SK-N-SH (cell line): ENCODE measurements around the gene RETREG2. TPM values are rescaled to one million over a fixed set of nuclear protein-coding genes. Genes with fewer than 3 reads are reported as not detected.

Source experiments
- CTCF ChIA-PET: fragments of 300-600, 350-600 bp; formaldehyde crosslinking; extraction: SDS; loops from one replicate; lab custom pipeline; 2021; lab: Yijun Ruan, JAX
- POLR2A ChIA-PET: fragments of 350-600 bp; sonication (Branson Sonifier 250); formaldehyde crosslinking; extraction: SDS; loops from one replicate; lab custom pipeline; 2020; ENCODE audit warnings: antibody characterized with exemption, inconsistent platforms; lab: Yijun Ruan, JAX
- DNase-seq: peaks from one replicate; pipeline ENCODE4 v3.0.0; 2012
- H2AFZ ChIP-seq: fragments of 200-600 bp; sonication (generic); 2 replicates; pipeline ENCODE4 v1.8.1; 2016; ENCODE audit warnings: antibody characterized with exemption, mild to moderate bottlenecking, low read depth
- H3F3A ChIP-seq: fragments of 200-600 bp; sonication (generic); replicated peaks from 2 replicates; pipeline ENCODE3; 2016; ENCODE audit warnings: antibody characterized with exemption, mild to moderate bottlenecking; ENCODE audit not compliant: insufficient read depth
- H3K27ac ChIP-seq, 2 experiments: fragments of 200-500 bp in 1 of 2; fragments of 200-600 bp in 1 of 2; sonication (Bioruptor generic) in 1 of 2; sonication (generic), shearing (Covaris generic) in 1 of 2; 2 replicates each; pipeline versions ENCODE4 v1.5.1 to v1.6.1; 2014 to 2016; ENCODE audit warnings: low read depth in 2 of 2, inconsistent platforms in 1 of 2, low read length in 1 of 2, mild to moderate bottlenecking in 1 of 2, mixed read lengths in 1 of 2
- H3K27me3 ChIP-seq: fragments of 200-600 bp; sonication (generic), shearing (Covaris generic); 2 replicates; pipeline ENCODE4 v1.6.1; 2016; ENCODE audit warnings: mixed run types; ENCODE audit not compliant: insufficient read depth
- H3K36me3 ChIP-seq, 2 experiments: fragments of 200-500 bp in 1 of 2; fragments of 200-600 bp in 1 of 2; sonication (Bioruptor generic) in 1 of 2; sonication (generic) in 1 of 2; replicated peaks in 1 of 2; 2 replicates each; pipeline versions ENCODE3 to v1.5.1; 2014 to 2016; ENCODE audit warnings: low read length in 1 of 2, mild to moderate bottlenecking in 1 of 2; ENCODE audit not compliant: insufficient read depth in 2 of 2, control insufficient read depth in 1 of 2
- H3K4me1 ChIP-seq, 2 experiments: fragments of 200-500 bp in 1 of 2; fragments of 200-600 bp in 1 of 2; sonication (Bioruptor generic) in 1 of 2; sonication (generic), shearing (Covaris generic) in 1 of 2; 2 replicates each; pipeline versions ENCODE4 v1.5.1 to v1.6.1; 2014 to 2016; ENCODE audit warnings: low read depth in 1 of 2, low read length in 1 of 2, mixed run types in 1 of 2; ENCODE audit not compliant: insufficient read depth in 2 of 2, control insufficient read depth in 1 of 2
- H3K4me2 ChIP-seq: fragments of 200-600 bp; sonication (generic), shearing (Covaris generic); 2 replicates; pipeline ENCODE4 v1.6.1; 2017; ENCODE audit warnings: mixed run types
- H3K4me3 ChIP-seq, 2 experiments: fragments of 200-500 bp in 1 of 2; fragments of 200-600 bp in 1 of 2; sonication (Bioruptor generic) in 1 of 2; sonication (generic), shearing (Covaris generic) in 1 of 2; 2 replicates each; pipeline versions ENCODE4 v1.5.1 to v1.8.1; 2014 to 2016; ENCODE audit warnings: low read depth in 2 of 2, inconsistent platforms in 1 of 2, low read length in 1 of 2, mild to moderate bottlenecking in 1 of 2, mixed read lengths in 1 of 2, moderate library complexity in 1 of 2
- H3K79me2 ChIP-seq: fragments of 200-600 bp; sonication (generic); 2 replicates; pipeline ENCODE4 v1.8.1; 2017; ENCODE audit warnings: mild to moderate bottlenecking; ENCODE audit not compliant: insufficient read depth
- H3K9ac ChIP-seq: fragments of 200-600 bp; sonication (generic); 2 replicates; pipeline ENCODE4 v1.6.1; 2017; ENCODE audit warnings: mixed run types
- H3K9me2 ChIP-seq: fragments of 200-600 bp; sonication (generic); 2 replicates; pipeline ENCODE4 v1.6.1; 2017; ENCODE audit warnings: mixed run types
- H3K9me3 ChIP-seq: fragments of 200-600 bp; sonication (generic); 2 replicates; pipeline ENCODE4 v1.6.1; 2017; ENCODE audit warnings: mixed run types, mild to moderate bottlenecking, moderate library complexity
- H4K20me1 ChIP-seq: fragments of 200-600 bp; sonication (generic); 2 replicates; pipeline ENCODE4 v1.6.1; 2017; ENCODE audit warnings: mild to moderate bottlenecking, mixed run types; ENCODE audit not compliant: insufficient read depth
- CHD2 ChIP-seq: fragments of 150-350 bp; IDR thresholded peaks from 2 replicates; pipeline ENCODE4 v1.6.1; 2018; ENCODE audit warnings: low read length; ENCODE audit not compliant: partially characterized antibody
- EP300 ChIP-seq, 2 experiments: IDR thresholded peaks; 2 replicates each; pipeline versions ENCODE4 v1.4.0 to v1.6.1; 2012; ENCODE audit warnings: borderline replicate concordance in 1 of 2, low read depth in 1 of 2, low read length in 1 of 2
- FOXM1 ChIP-seq: IDR thresholded peaks from 2 replicates; pipeline ENCODE4 v1.4.0; 2012; ENCODE audit warnings: low read depth, mild to moderate bottlenecking
- GABPA ChIP-seq: IDR thresholded peaks from 2 replicates; pipeline ENCODE4 v1.4.0; 2012; ENCODE audit warnings: low read depth, mild to moderate bottlenecking
- GATA2 ChIP-seq: sonication (generic); formaldehyde crosslinking; IDR thresholded peaks from 2 replicates; pipeline ENCODE4 v1.5.0; 2020; ENCODE audit warnings: mild to moderate bottlenecking, missing genetic modification reagents
- JUND ChIP-seq: IDR thresholded peaks from 2 replicates; pipeline ENCODE4 v1.4.0; 2012
- MEF2A ChIP-seq: IDR thresholded peaks from 2 replicates; pipeline ENCODE4 v1.4.0; 2012; ENCODE audit warnings: low read depth, borderline replicate concordance
- RCOR1 ChIP-seq: fragments of 150-350 bp; IDR thresholded peaks from 2 replicates; pipeline ENCODE4 v1.6.1; 2017; ENCODE audit warnings: antibody characterized with exemption, low read length
- RFX5 ChIP-seq: IDR thresholded peaks from 2 replicates; pipeline ENCODE4 v1.6.1; 2012; ENCODE audit warnings: mild to moderate bottlenecking, improper control_type of control experiment, low read length
- TAF1 ChIP-seq: IDR thresholded peaks from 2 replicates; pipeline ENCODE4 v1.6.1; 2012; ENCODE audit warnings: low read depth, mild to moderate bottlenecking, low read length, moderate library complexity, borderline replicate concordance
- TCF12 ChIP-seq: IDR thresholded peaks from 2 replicates; pipeline ENCODE4 v1.4.0; 2012
- TEAD4 ChIP-seq: IDR thresholded peaks from 2 replicates; pipeline ENCODE4 v1.4.0; 2012; ENCODE audit warnings: mild to moderate bottlenecking, borderline replicate concordance; ENCODE audit not compliant: insufficient read depth
- YY1 ChIP-seq: IDR thresholded peaks from 2 replicates; pipeline ENCODE4 v1.4.0; 2012; ENCODE audit warnings: low read depth, mild to moderate bottlenecking
- WGBS: methylation state at CpG from one replicate; pipeline ENCODE4 v1.1.6; 2017; ENCODE audit warnings: low lambda C conversion rate; 5-methylcytosine and 5-hydroxymethylcytosine counted together
- polyA plus RNA-seq, 3 experiments: library from polyadenylated mRNA; depleted of rRNA; stranded (reverse); fragments of >200 nt; gene quantifications; 2 replicates each; pipeline ENCODE4 v1.2.3, GENCODE V29; 2012
- TF ChIP-seq, protein P1 (sequence below): IDR thresholded peaks from 2 replicates; pipeline ENCODE4; 2012
- TF ChIP-seq, protein P2 (sequence below): fragments of 150-350 bp; IDR thresholded peaks from 2 replicates; pipeline ENCODE4 v1.6.1; 2017; ENCODE audit warnings: antibody characterized with exemption, low read length, low read depth, borderline replicate concordance
- TF ChIP-seq, protein P3 (sequence below): IDR thresholded peaks from 2 replicates; pipeline ENCODE4 v1.4.0; 2012; ENCODE audit warnings: low read depth, borderline replicate concordance

RETREG2 gene
- polyA plus RNA-seq, 1 of the 3 experiments (the other 2 are of a cell fraction), result 74.6 TPM

DNA sequence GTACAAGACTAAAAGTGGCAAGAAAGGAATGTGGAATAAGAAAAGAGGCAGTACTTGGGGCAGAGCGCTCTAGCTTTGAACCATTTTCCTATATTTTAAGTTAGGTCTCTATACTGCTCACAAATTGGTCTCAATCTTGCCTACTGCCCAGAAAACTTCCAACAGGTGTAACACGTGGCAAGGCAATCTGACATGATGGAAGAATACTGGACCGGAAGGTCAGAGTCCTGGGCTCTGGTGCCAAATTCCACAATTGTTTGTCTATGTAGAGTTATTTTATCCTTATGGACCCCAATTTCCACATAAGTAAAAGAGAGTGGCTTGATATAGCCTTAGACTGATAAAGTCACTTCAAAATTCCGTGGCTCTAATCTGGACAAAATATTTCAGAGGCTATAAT is 46.3 kb upstream of the RETREG2 start:
- Histone ChIP-seq H3K36me3 (no peaks in the 10 kb centered on the region), H3K27me3 (no peaks in the 10 kb centered on the region)
- TF ChIP-seq GATA2 (CRISPR knock-in tag) (no peak), TAF1 (no peak)
- TF ChIP-seq, protein P1, sequence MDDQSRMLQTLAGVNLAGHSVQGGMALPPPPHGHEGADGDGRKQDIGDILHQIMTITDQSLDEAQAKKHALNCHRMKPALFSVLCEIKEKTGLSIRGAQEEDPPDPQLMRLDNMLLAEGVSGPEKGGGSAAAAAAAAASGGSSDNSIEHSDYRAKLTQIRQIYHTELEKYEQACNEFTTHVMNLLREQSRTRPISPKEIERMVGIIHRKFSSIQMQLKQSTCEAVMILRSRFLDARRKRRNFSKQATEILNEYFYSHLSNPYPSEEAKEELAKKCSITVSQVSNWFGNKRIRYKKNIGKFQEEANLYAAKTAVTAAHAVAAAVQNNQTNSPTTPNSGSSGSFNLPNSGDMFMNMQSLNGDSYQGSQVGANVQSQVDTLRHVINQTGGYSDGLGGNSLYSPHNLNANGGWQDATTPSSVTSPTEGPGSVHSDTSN, result no peak
- TF ChIP-seq, all 33 proteins: peak for 0
- POLR2A ChIA-PET, result no interaction called here
- Histone ChIP-seq H2AFZ (no peak overlapping the region), H3K4me1 (no peaks in the 10 kb centered on the region), H3F3A (no peaks in the 10 kb centered on the region), H3K9ac (no peak overlapping the region), H4K20me1 (no peaks in the 10 kb centered on the region), H3K9me2 (no peaks in the 10 kb centered on the region), H3K9me3 (no peaks in the 10 kb centered on the region), H3K79me2 (no peaks in the 10 kb centered on the region), H3K4me3 (no peak overlapping the region), H3K27ac (no peak overlapping the region), H3K4me2 (no peak overlapping the region)
- DNase-seq, result no peak
- WGBS, result 93% methylated on average over 4 of the region's 4 CpGs
- CTCF ChIA-PET, result interaction anchor here (0.8 to 8.2 kb wide), 11 partner anchors 12 to 163 kb away, joined by 3 to 70 read pairs (median 5); no protein-coding TSS in a partner anchor

DNA sequence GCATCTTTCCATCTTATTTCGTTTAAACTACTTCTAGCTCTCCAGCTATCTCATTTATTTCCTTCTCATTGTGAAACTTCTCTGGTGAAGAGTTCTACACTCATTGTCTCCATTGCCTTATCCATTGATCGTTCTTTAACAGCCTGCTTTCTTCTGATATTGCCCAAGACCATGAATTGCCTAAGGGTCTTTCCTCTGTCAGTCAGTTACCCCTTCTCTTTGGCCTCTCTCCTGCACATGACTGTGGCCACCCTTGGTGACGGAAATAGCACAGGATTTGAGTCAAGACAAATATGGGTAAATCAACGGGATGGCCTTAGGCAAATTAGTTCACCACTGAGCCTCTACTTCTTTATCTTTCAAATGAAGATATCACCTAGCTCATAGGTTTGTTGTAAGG is 44.1 kb upstream of the RETREG2 start:
- peaks cover 0 to 9% of the 10 kb centered on the region in 2 experiments for H3K36me3 ChIP-seq
- no peaks in the 10 kb centered on the region for H3K27me3 ChIP-seq
- no peak for DNase-seq
- CTCF ChIA-PET, result interaction anchor here (0.7 to 8.2 kb wide), 11 partner anchors 8 to 253 kb away, joined by 3 to 70 read pairs (median 3); partner anchors contain the start of gene WNT10A
- no peaks in the 10 kb centered on the region for H3K9me2 ChIP-seq
- H3K9ac ChIP-seq, result no peak overlapping the region
- WGBS, result 96% methylated on average over 4 of the region's 4 CpGs
- H3F3A ChIP-seq, result no peaks in the 10 kb centered on the region
- no peaks in the 10 kb centered on the region for H4K20me1 ChIP-seq
- no peak for TF ChIP-seq GABPA
- no peak for TF ChIP-seq YY1
- no peak for TF ChIP-seq TAF1
- TF ChIP-seq RFX5, result no peak
- TF ChIP-seq JUND, result no peak
- TF ChIP-seq RCOR1, result no peak
- H3K4me1 ChIP-seq, result no peaks in the 10 kb centered on the region
- H3K4me2 ChIP-seq, result no peak overlapping the region
- no peaks in the 10 kb centered on the region for H3K79me2 ChIP-seq
- no peak overlapping the region for H2AFZ ChIP-seq
- no peaks in the 10 kb centered on the region for H3K9me3 ChIP-seq
- no peak overlapping the region for H3K4me3 ChIP-seq
- POLR2A ChIA-PET, result no interaction called here
- no peak overlapping the region for H3K27ac ChIP-seq

DNA sequence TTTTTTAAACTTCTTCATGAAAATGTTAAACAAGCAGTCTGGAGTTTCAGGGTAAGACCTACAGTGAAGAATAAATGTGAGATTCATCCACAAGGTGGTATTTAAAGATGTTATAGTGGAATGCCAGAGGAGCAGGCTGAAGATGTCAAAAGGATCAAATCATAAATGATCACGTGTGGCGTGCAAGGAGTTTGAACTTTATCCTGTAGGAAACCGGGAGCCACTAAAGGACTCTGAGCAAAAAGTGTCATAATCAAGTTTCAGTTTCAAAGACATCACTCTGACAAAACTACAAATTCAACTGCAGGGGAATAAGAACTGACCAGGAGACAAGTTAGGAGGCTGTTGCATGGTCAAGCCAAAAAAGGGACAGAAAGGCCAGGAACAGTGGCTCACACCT is 37.4 kb upstream of the RETREG2 start:
- H3F3A ChIP-seq, result no peaks in the 10 kb centered on the region
- H3K4me2 ChIP-seq, result no peak overlapping the region
- TF ChIP-seq CHD2, result no peak
- TF ChIP-seq TEAD4, result no peak
- no peak for TF ChIP-seq YY1
- TF ChIP-seq, protein P2, sequence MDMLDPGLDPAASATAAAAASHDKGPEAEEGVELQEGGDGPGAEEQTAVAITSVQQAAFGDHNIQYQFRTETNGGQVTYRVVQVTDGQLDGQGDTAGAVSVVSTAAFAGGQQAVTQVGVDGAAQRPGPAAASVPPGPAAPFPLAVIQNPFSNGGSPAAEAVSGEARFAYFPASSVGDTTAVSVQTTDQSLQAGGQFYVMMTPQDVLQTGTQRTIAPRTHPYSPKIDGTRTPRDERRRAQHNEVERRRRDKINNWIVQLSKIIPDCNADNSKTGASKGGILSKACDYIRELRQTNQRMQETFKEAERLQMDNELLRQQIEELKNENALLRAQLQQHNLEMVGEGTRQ, result no peak
- no peak for TF ChIP-seq TAF1
- TF ChIP-seq FOXM1, result no peak
- TF ChIP-seq TCF12, result no peak
- TF ChIP-seq, protein P3, sequence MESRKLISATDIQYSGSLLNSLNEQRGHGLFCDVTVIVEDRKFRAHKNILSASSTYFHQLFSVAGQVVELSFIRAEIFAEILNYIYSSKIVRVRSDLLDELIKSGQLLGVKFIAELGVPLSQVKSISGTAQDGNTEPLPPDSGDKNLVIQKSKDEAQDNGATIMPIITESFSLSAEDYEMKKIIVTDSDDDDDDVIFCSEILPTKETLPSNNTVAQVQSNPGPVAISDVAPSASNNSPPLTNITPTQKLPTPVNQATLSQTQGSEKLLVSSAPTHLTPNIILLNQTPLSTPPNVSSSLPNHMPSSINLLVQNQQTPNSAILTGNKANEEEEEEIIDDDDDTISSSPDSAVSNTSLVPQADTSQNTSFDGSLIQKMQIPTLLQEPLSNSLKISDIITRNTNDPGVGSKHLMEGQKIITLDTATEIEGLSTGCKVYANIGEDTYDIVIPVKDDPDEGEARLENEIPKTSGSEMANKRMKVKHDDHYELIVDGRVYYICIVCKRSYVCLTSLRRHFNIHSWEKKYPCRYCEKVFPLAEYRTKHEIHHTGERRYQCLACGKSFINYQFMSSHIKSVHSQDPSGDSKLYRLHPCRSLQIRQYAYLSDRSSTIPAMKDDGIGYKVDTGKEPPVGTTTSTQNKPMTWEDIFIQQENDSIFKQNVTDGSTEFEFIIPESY, result no peak
- TF ChIP-seq MEF2A, result no peak
- no peak for TF ChIP-seq EP300 (IDR thresholded peaks at IDR 0.05; ENCODE audit: borderline replicate concordance in 1 of 2, low read depth in 1 of 2, low read length in 1 of 2)
- peaks cover 12 to 26% of the 10 kb centered on the region in 2 experiments for H3K36me3 ChIP-seq
- no peaks in the 10 kb centered on the region for H3K9me2 ChIP-seq
- WGBS, result 100% methylated on average over 3 of the region's 3 CpGs
- ChIA-PET POLR2A (no interaction called here), CTCF (interaction anchor here (1.8 to 10.8 kb wide), 4 partner anchors 19 to 138 kb away, joined by 6 to 75 read pairs (median 18); no protein-coding TSS in a partner anchor)
- H3K27me3 ChIP-seq, result no peaks in the 10 kb centered on the region
- no peaks in the 10 kb centered on the region for H3K79me2 ChIP-seq
- no peak overlapping the region for H2AFZ ChIP-seq
- DNase-seq, result no peak
- H3K4me1 ChIP-seq, result peaks cover 6 to 8% of the 10 kb centered on the region in 2 experiments; a peak in 1 of 4 replicates
- no peak overlapping the region for H3K27ac ChIP-seq
- 0 out of 2 replicates have a peak, but pooled peaks cover 3% of the 10 kb centered on the region for H4K20me1 ChIP-seq
- H3K9ac ChIP-seq, result no peak overlapping the region
- no peaks in the 10 kb centered on the region for H3K9me3 ChIP-seq
- H3K4me3 ChIP-seq, result no peak overlapping the region
